Measurements from ENCODE around the gene PEDS1. TPM values are rescaled to one million over a fixed set of nuclear protein-coding genes. Genes with fewer than 3 reads are reported as not detected.

The PEDS1 gene
- total RNA-seq, 1 experiment from 2014 or later: 26.0 TPM

- intact Hi-C loops (cut with micrococcal nuclease): no loop called here
- no peaks in the 10 kb centered on the region for H3K27me3 Mint-ChIP-seq (ENCODE audit: insufficient read depth, unreplicated experiment)
- TSS peak; percentile 17 for BruUV-seq (replicated peaks)
- TF ChIP-seq, protein P1, sequence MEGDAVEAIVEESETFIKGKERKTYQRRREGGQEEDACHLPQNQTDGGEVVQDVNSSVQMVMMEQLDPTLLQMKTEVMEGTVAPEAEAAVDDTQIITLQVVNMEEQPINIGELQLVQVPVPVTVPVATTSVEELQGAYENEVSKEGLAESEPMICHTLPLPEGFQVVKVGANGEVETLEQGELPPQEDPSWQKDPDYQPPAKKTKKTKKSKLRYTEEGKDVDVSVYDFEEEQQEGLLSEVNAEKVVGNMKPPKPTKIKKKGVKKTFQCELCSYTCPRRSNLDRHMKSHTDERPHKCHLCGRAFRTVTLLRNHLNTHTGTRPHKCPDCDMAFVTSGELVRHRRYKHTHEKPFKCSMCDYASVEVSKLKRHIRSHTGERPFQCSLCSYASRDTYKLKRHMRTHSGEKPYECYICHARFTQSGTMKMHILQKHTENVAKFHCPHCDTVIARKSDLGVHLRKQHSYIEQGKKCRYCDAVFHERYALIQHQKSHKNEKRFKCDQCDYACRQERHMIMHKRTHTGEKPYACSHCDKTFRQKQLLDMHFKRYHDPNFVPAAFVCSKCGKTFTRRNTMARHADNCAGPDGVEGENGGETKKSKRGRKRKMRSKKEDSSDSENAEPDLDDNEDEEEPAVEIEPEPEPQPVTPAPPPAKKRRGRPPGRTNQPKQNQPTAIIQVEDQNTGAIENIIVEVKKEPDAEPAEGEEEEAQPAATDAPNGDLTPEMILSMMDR (IDR thresholded peaks at IDR 0.05; ENCODE audit: unreplicated experiment): no peak
- peaks cover 14% of the 10 kb centered on the region for H3K36me3 Mint-ChIP-seq (ENCODE audit: insufficient read depth, unreplicated experiment)
- peak; percentile 64 for DNase-seq (ENCODE audit: unreplicated experiment)
- H3K4me1 Mint-ChIP-seq (ENCODE audit: insufficient read depth, unreplicated experiment): peaks cover 69% of the 10 kb centered on the region
- H3K4me3 Mint-ChIP-seq (ENCODE audit: unreplicated experiment): peak overlapping the region; percentile 83
- H3K27ac Mint-ChIP-seq (ENCODE audit: low read depth, unreplicated experiment): peak overlapping the region; percentile 79
- no peaks in the 10 kb centered on the region for H3K9me3 Mint-ChIP-seq (ENCODE audit: unreplicated experiment)
- ChIA-PET POLR2A (interaction anchor here (0.7 to 12.6 kb wide), 14 partner anchors 9 to 403 kb away, joined by 3 to 386 read pairs (median 5); partner anchors contain the start of genes CEBPB, PEDS1 and RNF114), CTCF (interaction anchor here (0.5 to 20.7 kb wide), 10 partner anchors 10 to 682 kb away, joined by 3 to 696 read pairs (median 8); partner anchors contain the start of gene PEDS1)
Measured at GRCh38 chr20:50111120-50111828, 42.2 kb downstream of the PEDS1 start.

GRCh38 chr20:50110141-50111047 lies 43.1 kb downstream of the PEDS1 start:
- Mint-ChIP-seq H3K27ac (ENCODE audit: low read depth, unreplicated experiment) (peak overlapping the region; percentile 79), H3K4me3 (ENCODE audit: unreplicated experiment) (peak overlapping the region; percentile 83), H3K9me3 (ENCODE audit: unreplicated experiment) (no peaks in the 10 kb centered on the region), H3K36me3 (ENCODE audit: insufficient read depth, unreplicated experiment) (peaks cover 22% of the 10 kb centered on the region), H3K27me3 (ENCODE audit: insufficient read depth, unreplicated experiment) (no peaks in the 10 kb centered on the region), H3K4me1 (ENCODE audit: insufficient read depth, unreplicated experiment) (peaks cover 63% of the 10 kb centered on the region)
- ChIA-PET POLR2A (interaction anchor here (0.7 to 12.6 kb wide), 13 partner anchors 10 to 402 kb away, joined by 3 to 386 read pairs (median 6); partner anchors contain the start of genes PEDS1 and RNF114), CTCF (interaction anchor here (0.6 to 20.7 kb wide), 9 partner anchors 9 to 683 kb away, joined by 3 to 696 read pairs (median 11); partner anchors contain the start of gene PEDS1)
- no TSS peak for BruUV-seq (replicated peaks)
- intact Hi-C loops (cut with micrococcal nuclease): no loop called here
- TF ChIP-seq, protein P1 (IDR thresholded peaks at IDR 0.05; ENCODE audit: unreplicated experiment): no peak
- DNase-seq (ENCODE audit: unreplicated experiment): no peak

DNA sequence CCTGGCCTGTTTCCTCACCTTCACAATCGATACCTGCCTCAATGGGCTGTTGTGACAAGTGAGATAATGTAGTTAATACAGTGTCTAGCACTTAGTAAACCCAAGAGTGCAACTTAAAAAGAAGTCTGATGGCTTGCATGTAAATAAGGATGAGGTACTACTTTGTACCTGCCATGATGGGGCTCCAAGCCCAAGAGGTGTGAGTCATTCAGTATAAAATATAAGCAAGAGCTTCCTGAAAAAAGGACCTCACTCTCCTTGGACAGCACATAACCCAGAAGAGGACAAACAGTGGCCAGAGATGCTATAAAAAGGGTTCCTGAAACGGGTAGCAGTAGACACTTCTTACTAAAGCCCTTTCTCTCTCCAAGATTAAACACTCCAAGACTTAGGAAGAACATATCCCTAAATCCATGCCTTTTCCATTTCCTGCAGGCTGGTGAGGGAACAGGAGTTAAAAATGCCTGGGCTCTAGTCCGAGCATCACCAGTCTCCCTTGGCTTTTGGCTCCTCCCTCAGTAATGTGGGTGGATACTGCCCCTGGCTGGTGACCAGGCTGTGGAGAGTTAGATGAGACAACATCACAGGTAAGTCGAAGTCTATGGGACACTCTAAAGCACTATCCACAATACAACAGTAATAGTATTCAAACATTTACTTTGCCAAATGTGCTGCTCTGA lies 44.8 kb downstream of the PEDS1 start:
- Mint-ChIP-seq H3K27ac (ENCODE audit: low read depth, unreplicated experiment) (no peak overlapping the region), H3K27me3 (ENCODE audit: insufficient read depth, unreplicated experiment) (no peaks in the 10 kb centered on the region), H3K9me3 (ENCODE audit: unreplicated experiment) (no peaks in the 10 kb centered on the region), H3K36me3 (ENCODE audit: insufficient read depth, unreplicated experiment) (peaks cover 22% of the 10 kb centered on the region), H3K4me3 (ENCODE audit: unreplicated experiment) (no peak overlapping the region), H3K4me1 (ENCODE audit: insufficient read depth, unreplicated experiment) (peaks cover 53% of the 10 kb centered on the region)
- DNase-seq (ENCODE audit: unreplicated experiment): peak; percentile 30
- no TSS peak for BruUV-seq (replicated peaks)
- TF ChIP-seq, protein P1 (IDR thresholded peaks at IDR 0.05; ENCODE audit: unreplicated experiment): no peak
- intact Hi-C loops (cut with micrococcal nuclease): no loop called here
- ChIA-PET POLR2A (interaction anchor here (0.7 to 12.6 kb wide), 11 partner anchors 9 to 740 kb away, joined by 3 to 386 read pairs (median 4); partner anchors contain the start of gene PEDS1), CTCF (interaction anchor here (0.6 to 20.7 kb wide), 7 partner anchors 8 to 620 kb away, joined by 3 to 696 read pairs (median 3); partner anchors contain the start of gene PEDS1)

Data from MCF 10A (cell line).